Upper lobe of right lung (tissue), 1 donor: ENCODE results near the gene ELAVL1. TPM values are rescaled to one million over a fixed set of nuclear protein-coding genes. Genes with fewer than 3 reads are reported as not detected.

Experiments
- ATAC-seq: fragments of 200-7000 bp; cut with Tn5 transposase; one replicate; pipeline ENCODE4 v1.9.1; 2020; ENCODE audit warnings: mild to moderate bottlenecking, moderate library complexity
- DNase-seq: peaks from one replicate; pipeline ENCODE4 v3.0.0-alpha.2; 2020
- H3K27ac ChIP-seq: fragments of 200-600 bp; one replicate; pipeline ENCODE4 v1.8.0; 2022
- H3K27me3 ChIP-seq: fragments of 200-600 bp; one replicate; pipeline ENCODE4 v1.8.0; 2022; ENCODE audit warnings: mild to moderate bottlenecking
- H3K36me3 ChIP-seq: fragments of 200-600 bp; one replicate; pipeline ENCODE4 v1.8.0; 2022
- H3K4me1 ChIP-seq: fragments of 200-600 bp; one replicate; pipeline ENCODE4 v1.8.0; 2022
- H3K4me3 ChIP-seq: fragments of 200-600 bp; one replicate; pipeline ENCODE4 v1.8.0; 2022; ENCODE audit warnings: mild to moderate bottlenecking
- H3K9me3 ChIP-seq: fragments of 200-600 bp; one replicate; pipeline ENCODE4 v1.8.0; 2022
- intact Hi-C: fragments of 100-400 bp; cut with DNase I; formaldehyde crosslinking; loops from one replicate; pipeline ENCODE4 v1.11.0; 2022
- total RNA-seq: library from RNA; stranded (reverse); fragmentation: NEBNext Ultra II Directional; extraction: Animal tissue kit (Norgen Biotek cat#: 25700); gene quantifications from one replicate; pipeline ENCODE4 v1.2.1, GENCODE V29; 2021
- TF ChIP-seq, protein P1 (sequence below): fragments of 200-600 bp; IDR thresholded peaks from one replicate; pipeline ENCODE4 v1.8.0; 2022; ENCODE audit warnings: antibody characterized with exemption
- donor health status: DM: no; HTN: yes; CAD: no; lungs with severe emphysema.

ELAVL1 gene
- total RNA-seq, 1 donor from 2014 or later = 65.9 TPM

DNA sequence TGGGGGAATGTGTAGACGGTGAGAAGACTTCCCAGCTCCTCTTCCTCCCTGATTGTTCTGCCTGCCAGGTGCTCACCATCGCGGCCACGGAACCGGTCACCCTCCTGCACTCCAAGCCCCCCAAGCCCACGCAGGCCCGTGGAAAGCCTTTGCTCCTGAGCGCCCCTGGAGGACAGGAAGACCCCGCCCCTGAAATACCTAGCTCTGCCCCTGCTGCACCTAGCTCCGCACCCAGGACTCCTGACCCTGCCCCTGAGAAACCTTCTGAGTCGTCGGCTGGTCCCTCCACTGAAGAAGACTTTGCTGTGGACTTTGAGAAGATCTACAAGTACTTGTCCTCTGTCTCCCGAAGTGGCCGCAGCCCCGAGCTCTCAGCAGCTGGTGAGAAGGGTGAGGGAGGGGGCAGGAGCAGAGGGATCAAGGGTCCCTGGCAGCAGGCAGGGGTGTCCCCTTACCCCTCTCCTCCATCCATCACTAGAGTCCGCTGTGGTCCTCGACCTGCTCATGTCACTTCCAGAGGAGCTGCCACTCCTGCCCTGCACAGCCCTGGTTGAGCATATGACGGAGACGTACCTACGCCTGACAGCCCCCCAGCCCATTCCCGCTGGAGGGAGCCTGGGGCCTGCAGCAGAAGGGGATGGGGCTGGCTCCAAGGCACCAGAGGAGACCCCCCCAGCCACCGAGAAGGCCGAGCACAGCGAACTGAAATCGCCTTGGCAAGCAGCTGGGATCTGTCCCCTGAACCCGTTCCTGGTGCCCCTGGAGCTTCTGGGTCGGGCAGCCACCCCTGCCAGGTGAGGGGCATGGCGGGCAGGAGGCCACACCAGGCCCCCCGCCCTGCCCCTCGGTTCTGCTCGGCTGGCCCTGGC is 83.2 kb downstream of the ELAVL1 start:
- DNase-seq (no peak), ATAC-seq (no peak)
- Histone ChIP-seq H3K27me3 (peaks cover 12% of the 10 kb centered on the region), H3K27ac (peak overlapping the region; percentile 78), H3K4me3 (no peak overlapping the region), H3K4me1 (peaks cover 42% of the 10 kb centered on the region), H3K9me3 (no peaks in the 10 kb centered on the region), H3K36me3 (peaks cover 13% of the 10 kb centered on the region)
- TF ChIP-seq, protein P1, sequence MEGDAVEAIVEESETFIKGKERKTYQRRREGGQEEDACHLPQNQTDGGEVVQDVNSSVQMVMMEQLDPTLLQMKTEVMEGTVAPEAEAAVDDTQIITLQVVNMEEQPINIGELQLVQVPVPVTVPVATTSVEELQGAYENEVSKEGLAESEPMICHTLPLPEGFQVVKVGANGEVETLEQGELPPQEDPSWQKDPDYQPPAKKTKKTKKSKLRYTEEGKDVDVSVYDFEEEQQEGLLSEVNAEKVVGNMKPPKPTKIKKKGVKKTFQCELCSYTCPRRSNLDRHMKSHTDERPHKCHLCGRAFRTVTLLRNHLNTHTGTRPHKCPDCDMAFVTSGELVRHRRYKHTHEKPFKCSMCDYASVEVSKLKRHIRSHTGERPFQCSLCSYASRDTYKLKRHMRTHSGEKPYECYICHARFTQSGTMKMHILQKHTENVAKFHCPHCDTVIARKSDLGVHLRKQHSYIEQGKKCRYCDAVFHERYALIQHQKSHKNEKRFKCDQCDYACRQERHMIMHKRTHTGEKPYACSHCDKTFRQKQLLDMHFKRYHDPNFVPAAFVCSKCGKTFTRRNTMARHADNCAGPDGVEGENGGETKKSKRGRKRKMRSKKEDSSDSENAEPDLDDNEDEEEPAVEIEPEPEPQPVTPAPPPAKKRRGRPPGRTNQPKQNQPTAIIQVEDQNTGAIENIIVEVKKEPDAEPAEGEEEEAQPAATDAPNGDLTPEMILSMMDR = no peak
- intact Hi-C loops = no loop called here

DNA sequence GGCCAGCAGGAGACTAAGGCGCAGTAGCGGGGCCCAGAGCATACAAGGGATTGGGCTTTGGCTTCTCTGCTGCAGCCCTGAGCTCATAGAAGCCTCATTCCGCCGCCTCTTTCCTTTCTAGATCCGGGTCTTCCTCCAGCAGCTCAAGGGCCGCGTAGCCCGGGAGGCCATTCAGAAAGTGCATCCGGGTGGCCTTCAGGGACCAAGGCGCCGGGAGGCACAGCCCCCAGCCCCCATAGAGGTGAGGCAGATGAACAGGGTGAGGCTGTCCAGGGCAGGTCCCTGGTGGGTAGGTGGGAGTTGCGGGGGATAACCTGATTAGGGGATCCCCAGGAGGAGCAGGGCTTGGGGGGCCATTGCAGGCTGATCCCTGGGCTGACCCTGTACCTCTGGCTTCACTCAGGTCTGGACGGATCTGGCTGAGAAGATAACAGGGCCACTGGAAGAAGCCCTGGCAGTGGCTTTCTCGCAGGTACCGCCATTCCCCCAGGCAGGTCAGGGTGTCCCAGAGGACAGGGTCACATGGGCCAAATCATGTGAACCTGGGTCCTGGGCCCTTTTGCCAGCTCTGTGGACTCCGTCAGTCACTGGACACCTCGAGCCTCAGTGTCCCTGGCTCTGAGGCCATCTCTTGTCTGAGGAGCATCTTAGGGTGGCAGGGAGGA is 84.0 kb downstream of the ELAVL1 start:
- peaks cover 42% of the 10 kb centered on the region for H3K4me1 ChIP-seq
- H3K27me3 ChIP-seq = peaks cover 14% of the 10 kb centered on the region
- peaks cover 13% of the 10 kb centered on the region for H3K36me3 ChIP-seq
- H3K4me3 ChIP-seq = peak overlapping the region; percentile 56
- H3K27ac ChIP-seq = peak overlapping the region; percentile 78
- TF ChIP-seq, protein P1 = no peak
- intact Hi-C loops = no loop called here
- H3K9me3 ChIP-seq = no peaks in the 10 kb centered on the region
- no peak for DNase-seq
- no peak for ATAC-seq

DNA sequence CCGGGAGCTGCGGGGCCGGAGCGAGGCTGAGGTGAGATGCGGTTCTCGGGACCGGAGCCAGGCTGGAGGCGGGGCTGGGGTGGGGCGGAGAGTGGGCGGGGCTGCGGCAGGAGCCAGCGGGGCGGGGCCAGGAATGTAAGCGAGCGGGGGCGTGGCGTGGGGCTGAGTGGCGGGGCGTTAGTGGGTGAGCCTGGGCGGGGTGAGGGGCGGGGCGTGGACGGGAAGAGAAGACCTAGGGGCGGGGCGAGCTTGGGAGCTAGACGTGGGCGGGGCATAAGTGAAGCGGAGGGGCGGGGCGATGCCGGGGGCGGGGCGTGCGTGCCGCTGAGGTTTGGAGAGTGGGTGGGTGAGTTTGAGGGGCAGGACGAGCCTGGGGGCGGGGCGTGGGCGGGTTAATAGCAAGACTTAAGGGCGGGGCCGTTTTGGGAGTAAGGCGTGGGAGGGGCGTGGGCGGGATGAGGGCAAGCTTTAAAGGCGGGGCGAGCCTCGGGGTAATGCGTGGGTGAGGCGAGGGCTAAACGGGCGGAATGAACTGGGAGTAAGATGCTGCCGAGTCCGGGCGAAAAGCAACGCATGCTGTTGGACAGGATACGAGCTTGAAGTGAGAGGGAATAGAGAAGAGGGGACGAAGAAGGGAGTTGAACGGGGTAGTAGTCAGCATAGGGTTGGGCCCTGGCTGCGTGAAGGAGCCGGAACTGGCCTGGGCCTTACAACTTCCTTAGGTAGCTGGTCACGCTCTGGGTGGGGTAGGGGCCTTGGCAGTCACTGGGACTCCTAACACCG is 84.7 kb downstream of the ELAVL1 start:
- H3K4me3 ChIP-seq = peak overlapping the region; percentile 74
- DNase-seq (peak; percentile 100), ATAC-seq (peak; percentile 91)
- peaks cover 13% of the 10 kb centered on the region for H3K36me3 ChIP-seq
- H3K27me3 ChIP-seq = peaks cover 18% of the 10 kb centered on the region
- peaks cover 42% of the 10 kb centered on the region for H3K4me1 ChIP-seq
- H3K27ac ChIP-seq = peak overlapping the region; percentile 78
- intact Hi-C loops = no loop called here
- TF ChIP-seq, protein P1 = no peak
- H3K9me3 ChIP-seq = no peaks in the 10 kb centered on the region

DNA sequence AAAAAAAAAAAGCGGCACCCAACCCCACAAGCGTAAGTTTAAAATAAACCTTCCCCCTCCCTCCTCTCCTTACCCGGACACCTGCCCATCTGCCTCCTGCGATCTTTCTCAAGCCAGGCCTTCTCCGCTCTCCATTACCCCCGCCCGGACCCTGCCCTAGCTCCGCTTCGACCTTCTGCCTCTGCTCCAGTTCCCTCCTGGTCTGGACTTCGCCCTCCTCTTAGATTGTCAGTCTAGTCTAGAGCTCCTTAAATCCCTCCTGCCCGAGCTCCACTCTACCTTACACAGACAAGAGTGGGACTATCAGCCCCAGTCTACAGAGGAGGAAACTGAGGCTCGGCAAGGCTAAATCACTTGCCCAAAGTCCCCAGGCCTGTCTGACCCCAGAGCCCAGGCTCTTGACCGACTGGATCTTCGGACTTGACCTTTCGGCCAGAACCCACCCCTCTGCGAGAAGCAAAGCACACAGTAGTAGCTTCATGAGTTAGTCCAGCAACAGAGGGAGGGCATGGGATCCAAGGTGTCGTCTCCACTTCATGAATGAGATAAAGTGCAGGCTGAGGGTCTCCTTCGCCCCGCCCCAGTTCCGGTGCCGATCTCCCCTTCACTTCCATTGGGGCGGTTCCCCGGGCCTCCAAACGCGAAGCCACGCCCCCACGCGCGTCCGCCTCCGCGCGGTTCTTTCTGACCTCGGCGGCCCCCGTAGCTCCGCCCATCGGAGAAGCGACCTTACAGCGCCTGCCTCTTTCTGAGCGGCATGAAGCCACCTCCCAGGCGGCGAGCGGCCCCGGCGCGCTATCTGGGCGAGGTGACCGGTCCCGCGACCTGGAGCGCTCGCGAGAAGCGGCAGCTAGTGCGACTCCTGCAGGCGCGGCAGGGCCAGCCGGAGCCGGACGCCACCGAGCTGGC is 85.6 kb downstream of the ELAVL1 start, which contains the start of gene SNAPC2:
TSS of gene SNAPC2 (plus strand) at position 729 of the 909 bp plus-strand sequence. CDS start at position 758, 29 bp downstream.
- intact Hi-C loops = no loop called here
- peaks cover 39% of the 10 kb centered on the region for H3K4me1 ChIP-seq
- peaks cover 26% of the 10 kb centered on the region for H3K27me3 ChIP-seq
- ATAC-seq (peak; percentile 76), DNase-seq (peak; percentile 99)
- peak within 1 kb of the TSS; percentile 78 for H3K27ac ChIP-seq
- H3K4me3 ChIP-seq = peak within 1 kb of the TSS; percentile 74
- H3K36me3 ChIP-seq = peaks cover 13% of the 10 kb centered on the region
- TF ChIP-seq, protein P1 = no peak
- no peaks in the 10 kb centered on the region for H3K9me3 ChIP-seq
